Hepatocyte (in vitro differentiated cells): ENCODE results near the gene SAMD3.
"Not testable (repeated sequence)": the region's sequence is repeated elsewhere in the genome, so short reads cannot be mapped to it uniquely, and the experiment has no call there.

ENCODE experiments used
- EZH2 ChIP-seq: fragments of 200-600 bp; sonication (generic); IDR thresholded peaks from 2 replicates; pipeline ENCODE4 v1.6.1; 2016; ENCODE audit warnings: antibody characterized with exemption, mild to moderate bottlenecking, borderline replicate concordance
- EZH2phosphoT487 ChIP-seq: fragments of 200-600 bp; sonication (generic); IDR thresholded peaks from one replicate; pipeline ENCODE4 v1.6.1; 2018; ENCODE audit warnings: antibody characterized with exemption, mild to moderate bottlenecking, low read depth, moderate library complexity; ENCODE audit not compliant: unreplicated experiment, severe bottlenecking
- TF ChIP-seq, protein P1 (sequence below): fragments of 200-600 bp; sonication (generic); IDR thresholded peaks from 2 replicates; pipeline ENCODE4 v1.5.1; 2016; ENCODE audit warnings: antibody characterized with exemption, mild to moderate bottlenecking; ENCODE audit not compliant: poor library complexity

DNA sequence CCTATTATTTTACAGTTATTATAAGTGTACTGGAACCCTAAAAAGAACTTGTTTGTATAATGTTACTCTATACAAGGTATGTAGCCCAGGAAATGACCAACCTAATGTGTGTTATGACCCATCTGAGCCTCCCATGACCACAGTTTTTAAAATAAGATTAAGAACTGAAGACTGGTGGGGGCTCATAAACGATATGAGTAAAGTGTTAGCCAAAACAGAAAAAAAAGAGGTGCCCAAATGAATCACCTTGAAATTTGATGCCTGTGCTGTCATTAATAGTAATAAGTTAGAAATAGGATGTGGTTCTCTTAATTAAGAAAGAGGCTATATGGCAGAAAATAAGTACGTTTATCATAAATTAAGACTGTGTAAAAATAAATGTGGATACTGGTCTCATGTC is 42.8 kb upstream of the SAMD3 start:
- TF ChIP-seq, protein P1, sequence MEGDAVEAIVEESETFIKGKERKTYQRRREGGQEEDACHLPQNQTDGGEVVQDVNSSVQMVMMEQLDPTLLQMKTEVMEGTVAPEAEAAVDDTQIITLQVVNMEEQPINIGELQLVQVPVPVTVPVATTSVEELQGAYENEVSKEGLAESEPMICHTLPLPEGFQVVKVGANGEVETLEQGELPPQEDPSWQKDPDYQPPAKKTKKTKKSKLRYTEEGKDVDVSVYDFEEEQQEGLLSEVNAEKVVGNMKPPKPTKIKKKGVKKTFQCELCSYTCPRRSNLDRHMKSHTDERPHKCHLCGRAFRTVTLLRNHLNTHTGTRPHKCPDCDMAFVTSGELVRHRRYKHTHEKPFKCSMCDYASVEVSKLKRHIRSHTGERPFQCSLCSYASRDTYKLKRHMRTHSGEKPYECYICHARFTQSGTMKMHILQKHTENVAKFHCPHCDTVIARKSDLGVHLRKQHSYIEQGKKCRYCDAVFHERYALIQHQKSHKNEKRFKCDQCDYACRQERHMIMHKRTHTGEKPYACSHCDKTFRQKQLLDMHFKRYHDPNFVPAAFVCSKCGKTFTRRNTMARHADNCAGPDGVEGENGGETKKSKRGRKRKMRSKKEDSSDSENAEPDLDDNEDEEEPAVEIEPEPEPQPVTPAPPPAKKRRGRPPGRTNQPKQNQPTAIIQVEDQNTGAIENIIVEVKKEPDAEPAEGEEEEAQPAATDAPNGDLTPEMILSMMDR = not testable (repeated sequence)
- not testable (repeated sequence) for TF ChIP-seq EZH2, EZH2phosphoT487
